DMS53 treated with DMSO at 0.1 percent for 48 hours (cell line): Measurements from ENCODE around the gene SCN3A.

ENCODE experiments used
- DNase-seq: peaks from one replicate; lab custom pipeline; 2025; ENCODE audit not compliant: unreplicated experiment; lab: John Stamatoyannopoulos, UW

Gene SCN3A

GRCh38 chr2:165113414-165113813 is 90.4 kb downstream of the SCN3A start:
- no peak for DNase-seq

GRCh38 chr2:165112789-165113188 is 91.1 kb downstream of the SCN3A start:
- DNase-seq = no peak

GRCh38 chr2:165112133-165112573 is 91.7 kb downstream of the SCN3A start:
- no peak for DNase-seq

GRCh38 chr2:165110394-165110793 is 93.5 kb downstream of the SCN3A start:
- DNase-seq = no peak

- DNase-seq = no peak
Measured at GRCh38 chr2:165109915-165110314, 93.9 kb downstream of the SCN3A start.

- DNase-seq = no peak
Measured at GRCh38 chr2:165105926-165106325, 97.9 kb downstream of the SCN3A start.

GRCh38 chr2:165087933-165088901 is 115.6 kb downstream of the SCN3A start:
- no peak for DNase-seq

GRCh38 chr2:165086337-165086736 is 117.5 kb downstream of the SCN3A start:
- no peak for DNase-seq

- DNase-seq = no peak
Measured at GRCh38 chr2:165083326-165083725, 120.5 kb downstream of the SCN3A start.

GRCh38 chr2:165082479-165082878 is 121.4 kb downstream of the SCN3A start:
- DNase-seq = no peak

GRCh38 chr2:165081276-165081675 is 122.6 kb downstream of the SCN3A start:
- DNase-seq = no peak

GRCh38 chr2:165079432-165079831 is 124.4 kb downstream of the SCN3A start:
- DNase-seq = no peak

GRCh38 chr2:165078913-165079312 is 124.9 kb downstream of the SCN3A start:
- no peak for DNase-seq

GRCh38 chr2:165074884-165075283 is 129.0 kb downstream of the SCN3A start:
- no peak for DNase-seq

GRCh38 chr2:165074323-165074722 is 129.5 kb downstream of the SCN3A start:
- no peak for DNase-seq

- no peak for DNase-seq
Measured at GRCh38 chr2:165070076-165070475, 133.8 kb downstream of the SCN3A start.

GRCh38 chr2:165069151-165069550 is 134.7 kb downstream of the SCN3A start:
- DNase-seq = no peak

- no peak for DNase-seq
Measured at GRCh38 chr2:165068487-165068757, 135.4 kb downstream of the SCN3A start.

- DNase-seq = peak; percentile 94
Measured at GRCh38 chr2:165067643-165068486, 136.0 kb downstream of the SCN3A start.

GRCh38 chr2:165064743-165065142 is 139.1 kb downstream of the SCN3A start:
- DNase-seq = peak; percentile 12

- DNase-seq = no peak
Measured at GRCh38 chr2:165060411-165060810, 143.4 kb downstream of the SCN3A start.
